Body of pancreas (tissue), 4 donors: ENCODE results near the gene NAMPT. TPM values are rescaled to one million over a fixed set of nuclear protein-coding genes. Genes with fewer than 3 reads are reported as not detected.

Source experiments
- ATAC-seq: fragments of 150-250 bp; one replicate; pipeline ENCODE4 v1.9.1; 2016
- DNase-seq, 4 donors: peaks; one replicate each; pipeline ENCODE4 v3.0.0-alpha.2; 2019
- H3K27ac ChIP-seq, 4 donors: fragments of 200-600 bp; sonication (generic); 1 replicate in 3 of 4; 2 replicates in 1 of 4; pipeline versions ENCODE4 v1.5.1 to v1.6.1; 2016 to 2019; ENCODE audit warnings: mild to moderate bottlenecking in 1 of 4, mixed read lengths in 1 of 4, moderate library complexity in 1 of 4
- H3K27me3 ChIP-seq, 2 donors: fragments of 200-600 bp; sonication (generic); one replicate each; pipeline ENCODE4 v1.6.0; 2016; ENCODE audit warnings: mild to moderate bottlenecking in 1 of 2
- H3K36me3 ChIP-seq, 2 donors: fragments of 200-600 bp; sonication (generic); replicated peaks in 1 of 2; 2 replicates each; pipeline ENCODE4 v1.5.1; 2016; ENCODE audit warnings: low read depth in 2 of 2; ENCODE audit not compliant: insufficient read depth in 1 of 2
- H3K4me1 ChIP-seq: fragments of 200-600 bp; sonication (generic); one replicate; pipeline ENCODE4 v1.6.0; 2016
- H3K4me3 ChIP-seq, 2 donors: fragments of 200-600 bp; sonication (generic); 1 replicate in 1 of 2; 2 replicates in 1 of 2; pipeline ENCODE4 v1.5.1; 2016 to 2019
- H3K9me3 ChIP-seq, 3 donors: fragments of 200-600 bp; sonication (generic); 1 replicate in 2 of 3; 2 replicates in 1 of 3; pipeline ENCODE4 v1.5.1; 2016
- CTCF ChIP-seq, 7 experiments: fragments of 450-650 bp in 4 of 7; fragments of 200-600 bp in 3 of 7; sonication (generic) in 3 of 7; IDR thresholded peaks; one replicate each; pipeline ENCODE4 v1.5.1; 2016 to 2019; ENCODE audit warnings: antibody characterized with exemption in 7 of 7
- POLR2A ChIP-seq, 3 donors: fragments of 450-650 bp; IDR thresholded peaks; one replicate each; pipeline ENCODE4 v1.6.1; 2016; ENCODE audit warnings: antibody characterized with exemption in 3 of 3, mild to moderate bottlenecking in 2 of 3
- WGBS, 2 donors: methylation state at CpG; one replicate each; pipeline ENCODE4 v1.1.5; 2017; 5-methylcytosine and 5-hydroxymethylcytosine counted together
- intact Hi-C: fragments of 100-400 bp; cut with DNase I; formaldehyde crosslinking; loops from one replicate; pipeline ENCODE4 v1.15.1; 2023
- small RNA-seq: library from RNA; depleted of rRNA; stranded (forward); fragments of <200 nt; gene quantifications from one replicate; pipeline ENCODE3, GENCODE V24; 2016
- total RNA-seq, 2 donors: library from RNA; depleted of rRNA; stranded (reverse); fragments of >200 nt; gene quantifications; one replicate each; pipeline ENCODE4 v1.1.0, GENCODE V29; 2016

NAMPT gene
- total RNA-seq, 2 donors from 2014 or later = 56.0 to 78.9 TPM

GRCh38 chr7:106203473-106203872, 81.3 kb downstream of the NAMPT start:
- intact Hi-C loops = no loop called here
- ATAC-seq = no peak
- Histone ChIP-seq H3K4me3 (no peak overlapping the region), H3K27me3 (no peaks in the 10 kb centered on the region), H3K9me3 (no peaks in the 10 kb centered on the region), H3K4me1 (peaks cover 6% of the 10 kb centered on the region), H3K36me3 (no peaks in the 10 kb centered on the region), H3K27ac (no peak overlapping the region)
- 43 to 45% methylated on average over 1 of the region's 1 CpG for WGBS, 2 donors
- DNase-seq = no peak
- TF ChIP-seq POLR2A (IDR thresholded peaks at IDR 0.05) (no peak), CTCF (IDR thresholded peaks at IDR 0.05) (no peak)

- Histone ChIP-seq H3K9me3 (no peaks in the 10 kb centered on the region), H3K27me3 (no peaks in the 10 kb centered on the region), H3K27ac (no peak overlapping the region), H3K4me1 (no peaks in the 10 kb centered on the region), H3K4me3 (no peak overlapping the region), H3K36me3 (no peaks in the 10 kb centered on the region)
- ATAC-seq (no peak), DNase-seq (no peak)
- intact Hi-C loops = no loop called here
- TF ChIP-seq POLR2A (IDR thresholded peaks at IDR 0.05) (no peak), CTCF (IDR thresholded peaks at IDR 0.05) (no peak)
- WGBS, 2 donors = 47 to 67% methylated on average over 3 of the region's 3 CpGs
Measured at GRCh38 chr7:106201164-106201563, 83.6 kb downstream of the NAMPT start.

GRCh38 chr7:106199813-106200364, 84.9 kb downstream of the NAMPT start:
- 66 to 71% methylated on average over 6 of the region's 6 CpGs for WGBS, 2 donors
- Histone ChIP-seq H3K27me3 (no peaks in the 10 kb centered on the region), H3K36me3 (no peaks in the 10 kb centered on the region), H3K27ac (no peak overlapping the region), H3K9me3 (no peaks in the 10 kb centered on the region), H3K4me3 (no peak overlapping the region), H3K4me1 (no peaks in the 10 kb centered on the region)
- no peak for DNase-seq
- TF ChIP-seq CTCF (IDR thresholded peaks at IDR 0.05) = no peak
- no peak for TF ChIP-seq POLR2A (IDR thresholded peaks at IDR 0.05)
- ATAC-seq = no peak
- intact Hi-C loops = no loop called here

GRCh38 chr7:106199024-106199423, 85.8 kb downstream of the NAMPT start:
- WGBS, 2 donors = 76 to 96% methylated on average over 1 of the region's 1 CpG
- Histone ChIP-seq H3K4me1 (no peaks in the 10 kb centered on the region), H3K27me3 (no peaks in the 10 kb centered on the region), H3K36me3 (no peaks in the 10 kb centered on the region), H3K9me3 (no peaks in the 10 kb centered on the region), H3K4me3 (no peak overlapping the region), H3K27ac (no peak overlapping the region)
- intact Hi-C loops = no loop called here
- no peak for TF ChIP-seq POLR2A (IDR thresholded peaks at IDR 0.05)
- no peak for TF ChIP-seq CTCF (IDR thresholded peaks at IDR 0.05)
- DNase-seq (no peak), ATAC-seq (no peak)

Small RNA genes lying within 50 kb of the gene (small RNA-seq; reads per million reads assigned to genes)
- gene RNU6-392P = not detected

Other genes with a start within 250 kb of the NAMPT start
- gene SYPL1, start 172.7 kb downstream of the NAMPT start, total RNA-seq = 10 to 100 TPM; 35.6 to 44.1 TPM